Liver (tissue), 9 donors: ENCODE measurements around the gene LHPP. TPM values are rescaled to one million over a fixed set of nuclear protein-coding genes. Genes with fewer than 3 reads are reported as not detected.
"Not testable (repeated sequence)": the region's sequence is repeated elsewhere in the genome, so short reads cannot be mapped to it uniquely, and the experiment has no call there.

Source experiments
- DNase-seq: peaks from one replicate; pipeline ENCODE4 v3.0.0-alpha.2; 2017; ENCODE audit warnings: low spot score
- H3K27ac ChIP-seq, 2 donors: one replicate each; pipeline ENCODE4 v1.7.0; 2013; ENCODE audit warnings: inconsistent platforms in 2 of 2, low read length in 2 of 2, control low read depth in 1 of 2, low read depth in 1 of 2, mild to moderate bottlenecking in 1 of 2
- H3K27me3 ChIP-seq, 4 donors: one replicate each; pipeline versions ENCODE4 v1.6.1 to v1.7.0; 2013; ENCODE audit warnings: low read length in 3 of 4, inconsistent platforms in 1 of 4, mild to moderate bottlenecking in 1 of 4, moderate library complexity in 1 of 4; ENCODE audit not compliant: control insufficient read depth in 4 of 4, insufficient read depth in 4 of 4
- H3K36me3 ChIP-seq, 4 donors: one replicate each; pipeline versions ENCODE4 v1.6.1 to v1.7.0; 2013; ENCODE audit warnings: low read length in 3 of 4, mild to moderate bottlenecking in 3 of 4, low read depth in 1 of 4, moderate library complexity in 1 of 4; ENCODE audit not compliant: control insufficient read depth in 4 of 4, insufficient read depth in 3 of 4
- H3K4me1 ChIP-seq, 4 donors: one replicate each; pipeline versions ENCODE4 v1.6.1 to v1.7.0; 2013; ENCODE audit warnings: low read length in 3 of 4, mild to moderate bottlenecking in 3 of 4, moderate library complexity in 1 of 4; ENCODE audit not compliant: control insufficient read depth in 4 of 4, insufficient read depth in 4 of 4
- H3K4me3 ChIP-seq, 3 donors: one replicate each; pipeline versions ENCODE4 v1.6.1 to v1.7.0; 2013; ENCODE audit warnings: low read length in 3 of 3, control low read depth in 1 of 3, low read depth in 1 of 3, mild to moderate bottlenecking in 1 of 3
- H3K9ac ChIP-seq, 2 donors: one replicate each; pipeline ENCODE4 v1.7.0; 2013; ENCODE audit warnings: low read length in 2 of 2, mild to moderate bottlenecking in 2 of 2, moderate library complexity in 2 of 2, control low read depth in 1 of 2, low read depth in 1 of 2
- H3K9me3 ChIP-seq, 4 donors: one replicate each; pipeline versions ENCODE4 v1.6.1 to v1.7.0; 2013; ENCODE audit warnings: low read length in 3 of 4; ENCODE audit not compliant: control insufficient read depth in 4 of 4
- EGR1 ChIP-seq, 2 donors: IDR thresholded peaks; 2 replicates each; pipeline ENCODE4 v1.6.1; 2016 to 2018; ENCODE audit warnings: antibody characterized with exemption in 2 of 2, low read depth in 2 of 2
- FOXA1 ChIP-seq: IDR thresholded peaks from 2 replicates; pipeline ENCODE4 v1.6.1; 2016; ENCODE audit warnings: antibody characterized with exemption
- FOXA2 ChIP-seq: IDR thresholded peaks from 2 replicates; pipeline ENCODE4 v1.6.1; 2016; ENCODE audit warnings: antibody characterized with exemption
- HNF4A ChIP-seq, 2 donors: conservative IDR thresholded peaks; 2 replicates each; pipeline ENCODE4 v1.6.1; 2016; ENCODE audit warnings: antibody characterized with exemption in 2 of 2, mild to moderate bottlenecking in 2 of 2
- HNF4G ChIP-seq: IDR thresholded peaks from 2 replicates; pipeline ENCODE4 v1.6.1; 2016; ENCODE audit warnings: antibody characterized with exemption
- JUND ChIP-seq, 2 donors: IDR thresholded peaks; 2 replicates each; pipeline ENCODE4 v1.6.1; 2016; ENCODE audit warnings: antibody characterized with exemption in 2 of 2
- NR2F2 ChIP-seq: IDR thresholded peaks from 2 replicates; pipeline ENCODE4 v1.6.1; 2016; ENCODE audit warnings: antibody characterized with exemption
- RAD21 ChIP-seq, 2 donors: IDR thresholded peaks; 2 replicates each; pipeline ENCODE4 v1.6.1; 2016; ENCODE audit warnings: antibody characterized with exemption in 2 of 2, mild to moderate bottlenecking in 2 of 2
- RXRA ChIP-seq, 2 donors: IDR thresholded peaks; 2 replicates each; pipeline ENCODE4 v1.6.1; 2017 to 2018; ENCODE audit warnings: antibody characterized with exemption in 2 of 2, mild to moderate bottlenecking in 1 of 2
- TAF1 ChIP-seq: conservative IDR thresholded peaks from 2 replicates; pipeline ENCODE4 v1.6.1; 2016; ENCODE audit warnings: antibody characterized with exemption, mild to moderate bottlenecking
- YY1 ChIP-seq: IDR thresholded peaks from 2 replicates; pipeline ENCODE4 v1.6.1; 2016; ENCODE audit warnings: antibody characterized with exemption, mild to moderate bottlenecking
- WGBS: extraction: QIAGEN DNeasy Blood & Tissue Kit; methylation state at CpG from one replicate; pipeline ENCODE4 v1.1.7; 2013; 5-methylcytosine and 5-hydroxymethylcytosine counted together
- polyA plus RNA-seq, 2 donors: library from polyadenylated mRNA; stranded (reverse) in 1 of 2; unstranded in 1 of 2; fragments of 200-250 nt in 1 of 2; fragments of >200 nt in 1 of 2; fragmentation: Nextera tagmentation in 1 of 2; extraction: Ambion mirVana in 1 of 2; gene quantifications; one replicate each; pipeline versions ENCODE4 v1.2.1 to v1.2.3, GENCODE V29; 2013 to 2015
- total RNA-seq, 2 donors: library from RNA; depleted of rRNA; stranded (reverse); fragments of >200 nt; gene quantifications; one replicate each; pipeline ENCODE4 v1.2.3, GENCODE V29; 2014
- TF ChIP-seq, protein P1 (sequence below): fragments of 150-350 bp; IDR thresholded peaks from 2 replicates; pipeline ENCODE4 v1.5.1; 2017; ENCODE audit warnings: improper control_type of control experiment, low read depth, low read length; ENCODE audit not compliant: missing input control
- TF ChIP-seq, protein P2 (sequence below): IDR thresholded peaks from 2 replicates; pipeline ENCODE4 v1.6.1; 2016; ENCODE audit warnings: antibody characterized with exemption
- TF ChIP-seq, protein P3 (sequence below): IDR thresholded peaks from 2 replicates; pipeline ENCODE4 v1.6.1; 2016; ENCODE audit warnings: antibody characterized with exemption
- donor health status: healthy.
- donor health status: healthy.
- donor health status: healthy.
- donor health status: healthy.
- donor health status: healthy.

The LHPP gene
- total and polyA plus RNA-seq, 4 donors: 15.9 to 39.9 (median 26.2) TPM

DNA sequence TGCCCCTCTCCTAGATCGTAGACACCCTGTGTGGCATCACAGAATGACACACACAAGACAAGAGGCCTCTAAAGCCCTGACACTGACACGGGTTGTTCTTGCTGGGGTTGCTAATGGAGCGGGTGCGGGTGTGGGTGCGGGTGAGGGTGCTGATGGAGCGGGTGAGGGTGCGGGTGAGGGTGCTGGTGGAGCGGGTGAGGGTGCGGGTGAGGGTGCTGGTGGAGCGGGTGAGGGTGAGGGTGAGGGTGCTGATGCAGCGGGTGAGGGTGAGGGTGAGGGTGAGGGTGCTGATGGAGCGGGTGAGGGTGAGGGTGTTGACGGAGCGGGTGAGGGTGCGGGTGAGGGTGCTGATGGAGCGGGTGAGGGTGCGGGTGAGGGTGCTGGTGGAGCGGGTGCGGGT is 148.6 kb downstream of the LHPP start:
- DNase-seq, H3K27ac ChIP-seq, H3K4me1 ChIP-seq, H3K36me3 ChIP-seq, H3K9me3 ChIP-seq, H3K27me3 ChIP-seq, H3K4me3 ChIP-seq, H3K9ac ChIP-seq: not testable (repeated sequence)
- 96% methylated on average over 19 of the region's 19 CpGs for WGBS

DNA sequence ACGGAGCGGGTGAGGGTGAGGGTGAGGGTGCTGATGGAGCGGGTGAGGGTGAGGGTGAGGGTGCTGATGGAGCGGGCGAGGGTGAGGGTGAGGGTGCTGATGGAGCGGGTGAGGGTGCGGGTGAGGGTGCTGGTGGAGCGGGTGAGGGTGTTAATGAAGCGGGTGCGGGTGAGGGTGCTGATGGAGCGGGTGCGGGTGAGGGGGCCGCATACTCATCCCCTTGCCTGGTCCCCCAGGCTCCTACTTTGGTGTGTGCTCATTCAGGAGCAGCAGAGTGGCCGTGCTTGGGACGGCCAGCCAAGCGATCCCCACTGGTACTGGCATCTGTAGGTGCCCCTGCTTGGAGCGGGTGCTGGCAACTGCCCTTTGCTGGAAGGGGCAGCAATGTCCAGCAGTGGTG is 149.2 kb downstream of the LHPP start:
- H3K4me1 ChIP-seq, H3K36me3 ChIP-seq, H3K9ac ChIP-seq, DNase-seq, H3K4me3 ChIP-seq, H3K27ac ChIP-seq, H3K9me3 ChIP-seq, H3K27me3 ChIP-seq: not testable (repeated sequence)
- 94% methylated on average over 15 of the region's 17 CpGs for WGBS

DNA sequence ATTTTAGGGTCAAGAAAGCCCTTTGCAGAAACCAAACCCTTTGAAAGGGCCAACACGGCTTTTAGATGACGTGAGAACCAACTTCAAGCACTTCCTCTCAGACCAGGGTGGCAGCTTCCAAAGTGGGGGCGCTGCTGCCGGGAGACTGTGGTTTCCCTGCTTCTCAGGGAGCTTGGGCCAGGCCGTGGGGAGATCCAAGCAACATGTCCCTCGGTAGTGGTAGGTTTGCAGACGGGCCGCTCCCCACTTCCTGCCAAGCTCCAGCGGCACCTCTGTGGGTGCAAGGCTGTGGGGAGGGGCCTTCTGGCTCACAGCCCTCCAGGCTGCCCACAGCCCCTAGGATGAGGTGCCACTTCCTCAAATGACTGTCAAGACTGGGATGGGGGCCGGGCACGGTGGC is 150.1 kb downstream of the LHPP start:
- no peaks in the 10 kb centered on the region for H3K4me1 ChIP-seq
- H3K9me3 ChIP-seq: no peaks in the 10 kb centered on the region
- DNase-seq: no peak
- H3K27me3 ChIP-seq: no peaks in the 10 kb centered on the region
- H3K36me3 ChIP-seq: peaks cover 0 to 4% (median 0%) of the 10 kb centered on the region in 4 donors
- H3K9ac ChIP-seq: no peak overlapping the region
- 79% methylated on average over 11 of the region's 11 CpGs for WGBS
- H3K27ac ChIP-seq: no peak overlapping the region
- TF ChIP-seq JUND (IDR thresholded peaks at IDR 0.05) (no peak), HNF4A (conservative IDR thresholded peaks at IDR 0.05) (no peak), RAD21 (IDR thresholded peaks at IDR 0.05) (no peak), YY1 (no peak), TAF1 (no peak), EGR1 (IDR thresholded peaks at IDR 0.05; ENCODE audit: low read depth in 2 of 2) (no peak), HNF4G (no peak), NR2F2 (no peak), FOXA1 (no peak), FOXA2 (no peak), RXRA (IDR thresholded peaks at IDR 0.05) (no peak)
- TF ChIP-seq, protein P1, sequence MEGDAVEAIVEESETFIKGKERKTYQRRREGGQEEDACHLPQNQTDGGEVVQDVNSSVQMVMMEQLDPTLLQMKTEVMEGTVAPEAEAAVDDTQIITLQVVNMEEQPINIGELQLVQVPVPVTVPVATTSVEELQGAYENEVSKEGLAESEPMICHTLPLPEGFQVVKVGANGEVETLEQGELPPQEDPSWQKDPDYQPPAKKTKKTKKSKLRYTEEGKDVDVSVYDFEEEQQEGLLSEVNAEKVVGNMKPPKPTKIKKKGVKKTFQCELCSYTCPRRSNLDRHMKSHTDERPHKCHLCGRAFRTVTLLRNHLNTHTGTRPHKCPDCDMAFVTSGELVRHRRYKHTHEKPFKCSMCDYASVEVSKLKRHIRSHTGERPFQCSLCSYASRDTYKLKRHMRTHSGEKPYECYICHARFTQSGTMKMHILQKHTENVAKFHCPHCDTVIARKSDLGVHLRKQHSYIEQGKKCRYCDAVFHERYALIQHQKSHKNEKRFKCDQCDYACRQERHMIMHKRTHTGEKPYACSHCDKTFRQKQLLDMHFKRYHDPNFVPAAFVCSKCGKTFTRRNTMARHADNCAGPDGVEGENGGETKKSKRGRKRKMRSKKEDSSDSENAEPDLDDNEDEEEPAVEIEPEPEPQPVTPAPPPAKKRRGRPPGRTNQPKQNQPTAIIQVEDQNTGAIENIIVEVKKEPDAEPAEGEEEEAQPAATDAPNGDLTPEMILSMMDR: no peak
- TF ChIP-seq, protein P2, sequence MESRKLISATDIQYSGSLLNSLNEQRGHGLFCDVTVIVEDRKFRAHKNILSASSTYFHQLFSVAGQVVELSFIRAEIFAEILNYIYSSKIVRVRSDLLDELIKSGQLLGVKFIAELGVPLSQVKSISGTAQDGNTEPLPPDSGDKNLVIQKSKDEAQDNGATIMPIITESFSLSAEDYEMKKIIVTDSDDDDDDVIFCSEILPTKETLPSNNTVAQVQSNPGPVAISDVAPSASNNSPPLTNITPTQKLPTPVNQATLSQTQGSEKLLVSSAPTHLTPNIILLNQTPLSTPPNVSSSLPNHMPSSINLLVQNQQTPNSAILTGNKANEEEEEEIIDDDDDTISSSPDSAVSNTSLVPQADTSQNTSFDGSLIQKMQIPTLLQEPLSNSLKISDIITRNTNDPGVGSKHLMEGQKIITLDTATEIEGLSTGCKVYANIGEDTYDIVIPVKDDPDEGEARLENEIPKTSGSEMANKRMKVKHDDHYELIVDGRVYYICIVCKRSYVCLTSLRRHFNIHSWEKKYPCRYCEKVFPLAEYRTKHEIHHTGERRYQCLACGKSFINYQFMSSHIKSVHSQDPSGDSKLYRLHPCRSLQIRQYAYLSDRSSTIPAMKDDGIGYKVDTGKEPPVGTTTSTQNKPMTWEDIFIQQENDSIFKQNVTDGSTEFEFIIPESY: no peak
- TF ChIP-seq, protein P3, sequence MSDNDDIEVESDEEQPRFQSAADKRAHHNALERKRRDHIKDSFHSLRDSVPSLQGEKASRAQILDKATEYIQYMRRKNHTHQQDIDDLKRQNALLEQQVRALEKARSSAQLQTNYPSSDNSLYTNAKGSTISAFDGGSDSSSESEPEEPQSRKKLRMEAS: no peak
- H3K4me3 ChIP-seq: no peak overlapping the region
